Calu3 (cell line): ENCODE measurements around the gene ALDH4A1. TPM values are rescaled to one million over a fixed set of nuclear protein-coding genes. Genes with fewer than 3 reads are reported as not detected.

ENCODE experiments used
- BruUV-seq: library from RNA; stranded (reverse); fragments of 400-500 nt; replicated peaks from 2 replicates; lab custom pipeline; 2021; lab: Mats Ljungman, UMichigan
- CTCF ChIA-PET: fragments of 300-600 bp; sonication (Branson Sonifier 250); formaldehyde crosslinking; loops from one replicate; lab custom pipeline; 2022; ENCODE audit warnings: antibody characterized with exemption; lab: Charles Lee
- DNase-seq: peaks from one replicate; pipeline ENCODE4 v3.0.0; 2022
- H3K27ac Mint-ChIP-seq: one replicate; pipeline ENCODE4 v1.8.0; 2022; ENCODE audit warnings: mixed read lengths; ENCODE audit not compliant: unreplicated experiment
- H3K27me3 Mint-ChIP-seq: one replicate; pipeline ENCODE4 v1.8.0; 2022; ENCODE audit warnings: mixed read lengths; ENCODE audit not compliant: unreplicated experiment
- H3K36me3 Mint-ChIP-seq: one replicate; pipeline ENCODE4 v1.8.0; 2022; ENCODE audit warnings: mild to moderate bottlenecking, moderate library complexity, mixed read lengths; ENCODE audit not compliant: insufficient read depth, unreplicated experiment
- H3K4me1 Mint-ChIP-seq: one replicate; pipeline ENCODE4 v1.8.0; 2022; ENCODE audit warnings: mild to moderate bottlenecking, low read depth, mixed read lengths; ENCODE audit not compliant: unreplicated experiment
- H3K4me3 Mint-ChIP-seq: one replicate; pipeline ENCODE4 v1.8.0; 2022; ENCODE audit warnings: mild to moderate bottlenecking, low read depth, moderate library complexity, mixed read lengths; ENCODE audit not compliant: unreplicated experiment
- H3K9me3 Mint-ChIP-seq: one replicate; pipeline ENCODE4 v1.8.0; 2022; ENCODE audit warnings: low read depth, mixed read lengths; ENCODE audit not compliant: unreplicated experiment
- CTCF ChIP-seq: fragments of 200-600 bp; IDR thresholded peaks from one replicate; pipeline ENCODE4 v1.8.0; 2022; ENCODE audit warnings: antibody characterized with exemption; ENCODE audit not compliant: unreplicated experiment
- intact Hi-C: fragments of 100-400 bp; cut with micrococcal nuclease; formaldehyde crosslinking; loops from one replicate; pipeline ENCODE4 v1.10.0; 2022; ENCODE audit not compliant: unreplicated experiment
- total RNA-seq: library from RNA; stranded (reverse); gene quantifications from 2 replicates; pipeline ENCODE4 v1.2.3, GENCODE V29; 2022

ALDH4A1 gene
- total RNA-seq, 1 experiment from 2014 or later = 10.7 TPM

DNA sequence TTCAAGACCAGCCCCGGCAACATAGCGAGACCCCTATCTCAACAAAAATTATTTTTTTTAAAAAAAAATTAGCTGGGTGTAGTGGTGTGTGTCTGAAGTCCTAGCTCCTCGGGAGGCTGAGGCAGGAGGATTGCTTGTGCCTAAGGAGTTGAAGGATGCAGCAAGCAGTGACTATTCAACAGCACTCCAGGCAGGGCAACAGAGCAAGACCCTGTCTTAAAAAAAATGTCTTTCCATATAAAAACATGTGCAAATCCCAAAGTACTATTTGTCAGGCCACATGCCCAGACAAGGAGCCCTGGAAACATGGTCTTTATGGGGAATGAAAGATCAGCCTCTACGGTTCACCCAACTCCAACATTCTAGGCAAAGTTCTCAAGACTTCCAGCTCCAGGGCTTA is 40.8 kb upstream of the ALDH4A1 start:
- intact Hi-C loops = no loop called here
- Mint-ChIP-seq H3K36me3 (no peaks in the 10 kb centered on the region), H3K4me1 (peaks cover 37% of the 10 kb centered on the region), H3K27me3 (no peaks in the 10 kb centered on the region), H3K9me3 (no peaks in the 10 kb centered on the region), H3K27ac (no peak overlapping the region), H3K4me3 (no peak overlapping the region)
- BruUV-seq = no TSS peak
- CTCF ChIA-PET = interaction anchor here (1.5 kb wide), 1 partner anchor 30 kb away, joined by 4 read pairs; no protein-coding TSS in a partner anchor
- no peak for TF ChIP-seq CTCF
- no peak for DNase-seq

DNA sequence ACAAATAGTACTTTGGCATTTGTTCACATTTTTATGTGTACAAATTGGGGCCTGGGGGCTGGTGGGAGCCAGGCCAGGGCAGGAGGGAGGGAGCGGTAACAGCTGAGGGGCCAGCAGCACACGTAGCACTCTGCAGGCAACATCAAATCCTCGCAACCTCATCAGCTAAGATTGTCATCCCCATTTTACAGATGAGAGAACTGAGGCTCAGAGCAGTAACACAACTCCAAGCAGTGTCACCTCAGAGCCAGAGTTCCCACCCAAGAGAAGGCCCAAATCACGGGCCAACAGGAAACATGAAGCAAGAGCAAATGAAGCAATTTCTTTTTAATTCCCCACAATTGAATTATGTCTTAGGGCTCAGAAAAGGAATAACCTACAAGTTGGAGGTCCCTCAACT is 40.0 kb upstream of the ALDH4A1 start:
- Mint-ChIP-seq H3K4me1 (peaks cover 37% of the 10 kb centered on the region), H3K36me3 (no peaks in the 10 kb centered on the region), H3K9me3 (no peaks in the 10 kb centered on the region), H3K4me3 (no peak overlapping the region), H3K27me3 (no peaks in the 10 kb centered on the region), H3K27ac (no peak overlapping the region)
- no peak for DNase-seq
- no TSS peak for BruUV-seq
- intact Hi-C loops = no loop called here
- CTCF ChIA-PET = interaction anchor here (0.9 kb wide), 1 partner anchor 34 kb away, joined by 3 read pairs; no protein-coding TSS in a partner anchor
- TF ChIP-seq CTCF = no peak

DNA sequence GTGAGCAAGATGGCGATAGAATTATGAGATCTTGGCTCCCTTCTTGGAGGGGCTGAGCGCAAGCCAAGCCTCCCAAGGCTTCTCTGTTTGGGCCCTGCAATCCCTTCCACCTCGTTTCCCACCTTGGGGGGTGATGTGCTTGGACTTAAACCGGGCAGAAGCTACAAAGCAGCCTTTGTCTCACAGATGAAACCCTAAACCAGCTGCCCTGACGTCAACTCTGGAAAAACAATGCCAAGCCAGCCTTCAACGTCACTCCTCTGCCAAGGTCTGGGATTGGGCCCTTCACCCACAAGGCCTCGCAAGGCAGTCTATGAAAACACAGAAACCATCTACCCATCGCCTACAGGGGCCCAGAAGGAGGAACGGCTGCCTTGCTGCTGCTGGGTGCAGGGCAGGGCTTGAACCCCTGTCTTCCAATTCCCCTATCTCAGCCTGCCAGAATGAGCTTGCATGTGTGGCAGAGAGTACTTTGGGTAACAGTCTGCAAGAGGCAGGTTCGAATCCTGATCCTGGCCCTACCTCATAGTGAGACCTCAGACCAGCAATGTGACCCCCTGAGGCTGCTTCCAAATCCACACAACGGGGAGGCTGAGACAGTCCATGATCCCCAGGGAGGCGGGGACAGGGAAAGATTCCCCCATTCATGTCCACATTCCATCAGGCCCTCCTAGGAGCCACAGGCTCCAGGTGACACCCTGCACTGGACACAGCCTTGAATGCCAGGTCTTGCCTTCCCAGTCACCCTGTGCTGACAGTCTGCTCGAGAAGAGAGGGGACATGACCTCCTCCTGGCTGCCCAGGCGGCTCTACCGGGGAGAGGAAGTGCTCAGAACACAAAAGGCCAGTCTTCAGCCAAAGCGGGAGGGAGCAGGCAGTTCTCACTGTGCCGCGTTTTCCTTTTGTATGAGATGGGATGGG is 39.1 kb upstream of the ALDH4A1 start:
- H3K36me3 Mint-ChIP-seq = no peaks in the 10 kb centered on the region
- peak; percentile 66 for DNase-seq
- H3K9me3 Mint-ChIP-seq = no peaks in the 10 kb centered on the region
- H3K27ac Mint-ChIP-seq = peak overlapping the region; percentile 42
- TF ChIP-seq CTCF = no peak
- no peak overlapping the region for H3K4me3 Mint-ChIP-seq
- intact Hi-C loops = no loop called here
- H3K4me1 Mint-ChIP-seq = peaks cover 37% of the 10 kb centered on the region
- BruUV-seq = TSS peak; percentile 88
- CTCF ChIA-PET = interaction anchor here (0.5 to 0.9 kb wide), 3 partner anchors 14 to 273 kb away, joined by 3 to 14 read pairs (median 5); no protein-coding TSS in a partner anchor
- no peaks in the 10 kb centered on the region for H3K27me3 Mint-ChIP-seq

GRCh38 chr1:18940303-18941020 is 38.1 kb upstream of the ALDH4A1 start:
- DNase-seq = no peak
- H3K9me3 Mint-ChIP-seq = no peaks in the 10 kb centered on the region
- no peak for TF ChIP-seq CTCF
- H3K36me3 Mint-ChIP-seq = no peaks in the 10 kb centered on the region
- H3K4me1 Mint-ChIP-seq = peaks cover 35% of the 10 kb centered on the region
- no peaks in the 10 kb centered on the region for H3K27me3 Mint-ChIP-seq
- no peak overlapping the region for H3K4me3 Mint-ChIP-seq
- no TSS peak for BruUV-seq
- peak overlapping the region; percentile 42 for H3K27ac Mint-ChIP-seq
- CTCF ChIA-PET = no interaction called here
- intact Hi-C loops = no loop called here
